Erythroblast (primary cell): ENCODE results near the gene ASTL.

ENCODE experiments used
- GATA1 ChIP-seq: IDR thresholded peaks from 2 replicates; pipeline ENCODE4 v1.6.1; 2011; ENCODE audit warnings: low read depth, mild to moderate bottlenecking, control low read depth, low read length, moderate library complexity
- POLR2A ChIP-seq: IDR thresholded peaks from 2 replicates; pipeline ENCODE4 v1.6.1; 2011; ENCODE audit warnings: mild to moderate bottlenecking, low read length

- TF ChIP-seq POLR2A (no peak), GATA1 (no peak)
These were observed 17.9 kb upstream of the ASTL start for GRCh38 chr2:96156011-96156820.
